Progenitor cell of endocrine pancreas (in vitro differentiated cells): ENCODE measurements around the gene AGMO. TPM values are rescaled to one million over a fixed set of nuclear protein-coding genes. Genes with fewer than 3 reads are reported as not detected.

ENCODE experiments used
- DNase-seq: peaks from one replicate; pipeline ENCODE4 v3.0.0; 2021; ENCODE audit warnings: low spot score; ENCODE audit not compliant: unreplicated experiment
- H3K27ac Mint-ChIP-seq: 2 replicates; pipeline ENCODE4 v1.8.0; 2021; ENCODE audit warnings: mild to moderate bottlenecking, moderate library complexity, mixed read lengths
- H3K27me3 Mint-ChIP-seq: 2 replicates; pipeline ENCODE4 v1.8.0; 2021; ENCODE audit warnings: mixed read lengths
- H3K36me3 Mint-ChIP-seq: 2 replicates; pipeline ENCODE4 v1.8.0; 2022; ENCODE audit warnings: mixed read lengths; ENCODE audit not compliant: insufficient read depth
- H3K4me1 Mint-ChIP-seq: 2 replicates; pipeline ENCODE4 v1.8.0; 2021; ENCODE audit warnings: low read depth, mixed read lengths
- H3K4me3 Mint-ChIP-seq: 2 replicates; pipeline ENCODE4 v1.8.0; 2021; ENCODE audit warnings: low read depth, mild to moderate bottlenecking, moderate library complexity, mixed read lengths
- H3K9me3 Mint-ChIP-seq: 2 replicates; pipeline ENCODE4 v1.8.0; 2021; ENCODE audit warnings: low read depth, mixed read lengths
- total RNA-seq: library from RNA; stranded (reverse); gene quantifications from 2 replicates; pipeline ENCODE4 v1.2.1, GENCODE V29; 2021
- TF ChIP-seq, protein P1 (sequence below): fragments of 200-600 bp; sonication (generic); IDR thresholded peaks from one replicate; pipeline ENCODE4 v1.5.0; 2021; ENCODE audit warnings: antibody characterized with exemption, mild to moderate bottlenecking; ENCODE audit not compliant: unreplicated experiment

AGMO gene
- total RNA-seq, 1 donor from 2014 or later, result 0.19 TPM

GRCh38 chr7:15280078-15280733, 281.6 kb downstream of the AGMO start:
- Mint-ChIP-seq H3K36me3 (no peaks in the 10 kb centered on the region), H3K27ac (no peak overlapping the region), H3K4me1 (no peaks in the 10 kb centered on the region), H3K9me3 (peaks cover 45% of the 10 kb centered on the region), H3K4me3 (no peak overlapping the region), H3K27me3 (no peaks in the 10 kb centered on the region)
- TF ChIP-seq, protein P1, sequence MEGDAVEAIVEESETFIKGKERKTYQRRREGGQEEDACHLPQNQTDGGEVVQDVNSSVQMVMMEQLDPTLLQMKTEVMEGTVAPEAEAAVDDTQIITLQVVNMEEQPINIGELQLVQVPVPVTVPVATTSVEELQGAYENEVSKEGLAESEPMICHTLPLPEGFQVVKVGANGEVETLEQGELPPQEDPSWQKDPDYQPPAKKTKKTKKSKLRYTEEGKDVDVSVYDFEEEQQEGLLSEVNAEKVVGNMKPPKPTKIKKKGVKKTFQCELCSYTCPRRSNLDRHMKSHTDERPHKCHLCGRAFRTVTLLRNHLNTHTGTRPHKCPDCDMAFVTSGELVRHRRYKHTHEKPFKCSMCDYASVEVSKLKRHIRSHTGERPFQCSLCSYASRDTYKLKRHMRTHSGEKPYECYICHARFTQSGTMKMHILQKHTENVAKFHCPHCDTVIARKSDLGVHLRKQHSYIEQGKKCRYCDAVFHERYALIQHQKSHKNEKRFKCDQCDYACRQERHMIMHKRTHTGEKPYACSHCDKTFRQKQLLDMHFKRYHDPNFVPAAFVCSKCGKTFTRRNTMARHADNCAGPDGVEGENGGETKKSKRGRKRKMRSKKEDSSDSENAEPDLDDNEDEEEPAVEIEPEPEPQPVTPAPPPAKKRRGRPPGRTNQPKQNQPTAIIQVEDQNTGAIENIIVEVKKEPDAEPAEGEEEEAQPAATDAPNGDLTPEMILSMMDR, result no peak
- DNase-seq, result no peak

DNA sequence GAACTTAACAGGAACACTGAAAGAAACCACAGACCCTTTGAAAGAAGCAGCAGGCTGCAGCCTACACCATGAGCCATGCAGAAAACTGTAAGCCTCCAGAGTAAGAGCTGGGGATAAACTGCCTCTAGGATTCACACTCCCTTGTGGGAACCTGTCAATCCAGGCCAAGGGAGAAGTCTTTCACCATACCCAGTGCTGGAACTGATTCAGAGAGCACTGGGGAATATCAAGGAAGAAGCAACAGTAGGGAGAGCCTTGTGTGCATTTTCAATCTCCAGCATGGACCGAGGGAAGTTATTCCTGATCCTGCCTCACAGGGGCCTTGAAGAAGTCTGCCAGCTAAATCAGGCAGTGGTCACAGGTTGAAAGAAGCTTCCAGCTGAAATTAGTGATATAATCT, 282.2 kb downstream of the AGMO start:
- DNase-seq, result no peak
- Mint-ChIP-seq H3K4me1 (no peaks in the 10 kb centered on the region), H3K27ac (no peak overlapping the region), H3K36me3 (no peaks in the 10 kb centered on the region), H3K9me3 (peaks cover 44% of the 10 kb centered on the region), H3K27me3 (no peaks in the 10 kb centered on the region), H3K4me3 (no peak overlapping the region)
- TF ChIP-seq, protein P1, result no peak

- Mint-ChIP-seq H3K27me3 (no peaks in the 10 kb centered on the region), H3K9me3 (peaks cover 20% of the 10 kb centered on the region)
- TF ChIP-seq, protein P1, result no peak
Observed at GRCh38 chr7:15257689-15258088, 304.1 kb downstream of the AGMO start.

DNA sequence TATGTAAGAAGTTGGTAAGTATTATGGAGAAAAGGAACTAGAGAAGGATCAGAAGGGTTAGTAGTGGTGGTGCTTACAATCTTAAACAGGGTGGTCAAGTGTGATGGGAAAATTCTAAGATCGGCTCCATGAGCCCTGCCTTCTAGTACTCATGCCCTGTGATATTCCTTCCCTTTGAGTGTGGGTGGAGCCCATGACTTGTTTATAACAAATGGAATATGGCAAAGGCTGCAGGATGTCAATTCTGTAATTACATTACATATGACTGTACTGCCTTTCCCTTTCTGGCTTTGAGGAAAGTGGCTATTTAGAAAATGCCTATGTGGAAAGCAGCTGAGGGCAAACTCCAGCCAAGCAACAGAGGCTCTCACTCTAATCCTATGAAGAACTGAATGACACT, 309.6 kb downstream of the AGMO start:
- no peak overlapping the region for H3K4me3 Mint-ChIP-seq
- TF ChIP-seq, protein P1, result no peak
- H3K9me3 Mint-ChIP-seq, result no peaks in the 10 kb centered on the region
- H3K36me3 Mint-ChIP-seq, result no peaks in the 10 kb centered on the region
- no peak overlapping the region for H3K27ac Mint-ChIP-seq
- H3K4me1 Mint-ChIP-seq, result no peaks in the 10 kb centered on the region
- no peaks in the 10 kb centered on the region for H3K27me3 Mint-ChIP-seq
- DNase-seq, result no peak

More at GRCh38 chr7:15257689-15258088, 304.1 kb downstream of the AGMO start:
- DNase-seq, result no peak
- H3K36me3 Mint-ChIP-seq, result no peaks in the 10 kb centered on the region
- H3K27ac Mint-ChIP-seq, result no peak overlapping the region
- no peaks in the 10 kb centered on the region for H3K4me1 Mint-ChIP-seq
- no peak overlapping the region for H3K4me3 Mint-ChIP-seq

GRCh38 chr7:15248514-15248913, 313.3 kb downstream of the AGMO start:
- H3K9me3 Mint-ChIP-seq, result no peaks in the 10 kb centered on the region
- H3K4me3 Mint-ChIP-seq, result no peak overlapping the region
- no peak overlapping the region for H3K27ac Mint-ChIP-seq
- TF ChIP-seq, protein P1, result no peak
- no peak for DNase-seq
- no peaks in the 10 kb centered on the region for H3K36me3 Mint-ChIP-seq
- no peaks in the 10 kb centered on the region for H3K27me3 Mint-ChIP-seq
- H3K4me1 Mint-ChIP-seq, result no peaks in the 10 kb centered on the region
